Measurements from ENCODE around the gene WT1.
A peak's percentile ranks its signal among the peaks of the same experiment; 100 is the strongest.
"Not testable (repeated sequence)": the region's sequence is repeated elsewhere in the genome, so short reads cannot be mapped to it uniquely, and the experiment has no call there.

The WT1 gene

GRCh38 chr11:32435511-32435941 lies at the start of gene WT1:
Gene WT1, minus strand, starts transcription at chr11:32435539.
- TF ChIP-seq CTCF (conservative IDR thresholded peaks at IDR 0.05; ENCODE audit: low read depth, low read length), result no peak
- no peak within 1 kb of the TSS for H3K4me3 ChIP-seq (ENCODE audit: low read length)
- DNase-seq (ENCODE audit: low read depth), result no peak

GRCh38 chr11:32479291-32479690 lies 44.0 kb upstream of the WT1 start:
- TF ChIP-seq CTCF (conservative IDR thresholded peaks at IDR 0.05; ENCODE audit: low read depth, low read length), result no peak
- no peak for DNase-seq (ENCODE audit: low read depth)
- H3K4me3 ChIP-seq (ENCODE audit: low read length), result no peak overlapping the region

- DNase-seq (ENCODE audit: low read depth), result peak; percentile 66
- no peak for TF ChIP-seq CTCF (conservative IDR thresholded peaks at IDR 0.05; ENCODE audit: low read depth, low read length)
- no peak overlapping the region for H3K4me3 ChIP-seq (ENCODE audit: low read length)
Measured at GRCh38 chr11:32478277-32478731, 43.0 kb upstream of the WT1 start.

GRCh38 chr11:32473282-32473909 lies 38.1 kb upstream of the WT1 start:
- no peak overlapping the region for H3K4me3 ChIP-seq (ENCODE audit: low read length)
- no peak for DNase-seq (ENCODE audit: low read depth)
- TF ChIP-seq CTCF (conservative IDR thresholded peaks at IDR 0.05; ENCODE audit: low read depth, low read length), result no peak

- TF ChIP-seq CTCF (conservative IDR thresholded peaks at IDR 0.05; ENCODE audit: low read depth, low read length), result no peak
Measured at GRCh38 chr11:32472226-32472625, 36.9 kb upstream of the WT1 start.

GRCh38 chr11:32471544-32471943 lies 36.2 kb upstream of the WT1 start:
- DNase-seq (ENCODE audit: low read depth); H3K4me3 ChIP-seq (ENCODE audit: low read length): not testable (repeated sequence)

More at GRCh38 chr11:32472226-32472625, 36.9 kb upstream of the WT1 start:
- H3K4me3 ChIP-seq (ENCODE audit: low read length), result no peak overlapping the region
- DNase-seq (ENCODE audit: low read depth), result no peak

GRCh38 chr11:32469791-32470190 lies 34.5 kb upstream of the WT1 start:
- no peak overlapping the region for H3K4me3 ChIP-seq (ENCODE audit: low read length)
- DNase-seq (ENCODE audit: low read depth), result no peak
- TF ChIP-seq CTCF (conservative IDR thresholded peaks at IDR 0.05; ENCODE audit: low read depth, low read length), result no peak
